ENCODE measurements around the gene EXOC6B. TPM values are rescaled to one million over a fixed set of nuclear protein-coding genes. Genes with fewer than 3 reads are reported as not detected.

Gene EXOC6B
- total RNA-seq, 4 donors from 2014 or later, result 14.6 to 49.6 (median 19.3) TPM

DNA sequence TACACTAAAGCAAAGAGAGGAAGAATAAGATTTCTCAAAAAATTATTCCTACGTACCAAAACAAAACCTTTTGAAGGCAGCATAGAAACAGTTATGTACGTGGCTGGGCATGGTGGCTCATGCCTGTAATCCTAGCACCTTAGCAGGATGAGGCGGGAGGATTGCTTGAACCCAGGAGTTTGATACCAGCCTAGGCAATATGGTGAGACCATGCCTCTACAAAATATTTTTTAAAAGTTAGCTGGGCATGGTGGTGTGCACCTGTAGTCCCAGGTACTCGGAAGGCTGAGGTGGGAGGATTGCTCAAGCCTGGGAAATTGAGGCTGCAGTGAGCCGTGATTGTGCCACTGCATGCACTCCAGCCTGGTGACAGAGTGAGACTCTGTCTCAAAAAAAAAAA, 663.3 kb downstream of the EXOC6B start:
- in situ Hi-C loops (cut with MboI; ENCODE audit: low sequenced_read_pairs in 4 of 4), result loop anchor here (25.0 kb wide), 3 partner anchors 350 to 575 kb away; no protein-coding TSS in a partner anchor

DNA sequence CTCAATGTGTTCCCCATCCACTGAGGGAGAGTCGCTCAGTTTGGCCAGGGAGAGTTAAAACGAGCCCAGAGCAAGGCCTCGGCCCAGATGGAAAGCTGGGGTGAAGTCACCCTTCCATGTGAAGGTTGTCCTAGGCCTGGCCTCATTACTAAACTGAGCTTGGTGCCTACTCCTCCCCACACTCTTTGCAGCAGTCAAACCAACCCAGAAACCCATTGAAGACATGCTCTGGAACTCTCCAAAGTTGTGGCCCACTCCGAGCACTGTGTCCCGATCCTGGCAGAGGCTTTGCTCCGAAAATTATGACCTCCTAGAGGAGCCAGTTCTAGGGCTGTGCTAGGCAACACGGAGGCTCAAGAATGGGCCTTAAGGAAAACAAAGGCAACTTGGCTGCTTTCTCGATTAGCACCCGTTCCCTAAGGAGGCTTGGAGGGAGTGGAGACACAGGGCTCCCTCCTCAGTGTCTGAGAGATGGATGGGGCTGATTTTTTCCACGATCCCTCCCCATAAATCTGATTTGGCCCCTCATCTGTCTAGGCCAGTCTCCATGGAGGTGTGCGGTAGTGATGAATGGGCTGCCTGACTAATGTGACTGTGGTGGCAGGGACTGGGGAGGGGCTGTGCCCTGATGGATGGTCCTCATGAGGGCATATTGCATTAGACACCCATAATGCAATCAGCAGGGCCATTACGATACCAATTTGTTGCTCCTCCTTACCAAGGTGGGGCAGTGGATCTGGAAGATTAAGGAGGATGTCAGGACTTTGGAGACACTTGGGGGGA, 666.4 kb downstream of the EXOC6B start:
- no peak overlapping the region for H3K27ac ChIP-seq
- in situ Hi-C loops (cut with MboI; ENCODE audit: low sequenced_read_pairs in 4 of 4) (loop anchor here (10.0 to 25.0 kb wide), 7 partner anchors 235 to 625 kb away; no protein-coding TSS in a partner anchor), intact Hi-C loops (cut with DNase I; ENCODE audit: low total_unique reads) (loop anchor here (10.0 kb wide), 1 partner anchor 415 kb away; no protein-coding TSS in a partner anchor)
- no peaks in the 10 kb centered on the region for H3K36me3 ChIP-seq
- TF ChIP-seq POLR2A (IDR thresholded peaks at IDR 0.05), result no peak
- TF ChIP-seq, protein P1, sequence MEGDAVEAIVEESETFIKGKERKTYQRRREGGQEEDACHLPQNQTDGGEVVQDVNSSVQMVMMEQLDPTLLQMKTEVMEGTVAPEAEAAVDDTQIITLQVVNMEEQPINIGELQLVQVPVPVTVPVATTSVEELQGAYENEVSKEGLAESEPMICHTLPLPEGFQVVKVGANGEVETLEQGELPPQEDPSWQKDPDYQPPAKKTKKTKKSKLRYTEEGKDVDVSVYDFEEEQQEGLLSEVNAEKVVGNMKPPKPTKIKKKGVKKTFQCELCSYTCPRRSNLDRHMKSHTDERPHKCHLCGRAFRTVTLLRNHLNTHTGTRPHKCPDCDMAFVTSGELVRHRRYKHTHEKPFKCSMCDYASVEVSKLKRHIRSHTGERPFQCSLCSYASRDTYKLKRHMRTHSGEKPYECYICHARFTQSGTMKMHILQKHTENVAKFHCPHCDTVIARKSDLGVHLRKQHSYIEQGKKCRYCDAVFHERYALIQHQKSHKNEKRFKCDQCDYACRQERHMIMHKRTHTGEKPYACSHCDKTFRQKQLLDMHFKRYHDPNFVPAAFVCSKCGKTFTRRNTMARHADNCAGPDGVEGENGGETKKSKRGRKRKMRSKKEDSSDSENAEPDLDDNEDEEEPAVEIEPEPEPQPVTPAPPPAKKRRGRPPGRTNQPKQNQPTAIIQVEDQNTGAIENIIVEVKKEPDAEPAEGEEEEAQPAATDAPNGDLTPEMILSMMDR (IDR thresholded peaks at IDR 0.05 in 4 of 5, conservative IDR thresholded peaks at IDR 0.05 in 1 of 5), result no peak
- ATAC-seq (no peak), DNase-seq (no peak)
- H3K4me1 ChIP-seq, result peaks cover 0 to 2% of the 10 kb centered on the region in 2 donors
- H3K9me3 ChIP-seq, result no peaks in the 10 kb centered on the region
- H3K4me3 ChIP-seq, result no peak overlapping the region
- peaks cover 0 to 12% (median 0%) of the 10 kb centered on the region in 3 donors for H3K27me3 ChIP-seq

More for the DNA sequence above, 663.3 kb downstream of the EXOC6B start:
- DNase-seq (no peak), ATAC-seq (no peak)
- H3K9me3 ChIP-seq, result no peaks in the 10 kb centered on the region
- TF ChIP-seq, protein P1 (IDR thresholded peaks at IDR 0.05 in 4 of 5, conservative IDR thresholded peaks at IDR 0.05 in 1 of 5), result no peak
- no peak for TF ChIP-seq POLR2A (IDR thresholded peaks at IDR 0.05)
- no peak overlapping the region for H3K4me3 ChIP-seq
- intact Hi-C loops (cut with DNase I; ENCODE audit: low total_unique reads), result no loop called here
- H3K4me1 ChIP-seq, result no peaks in the 10 kb centered on the region
- H3K27ac ChIP-seq, result no peak overlapping the region
- H3K27me3 ChIP-seq, result peaks cover 0 to 12% (median 0%) of the 10 kb centered on the region in 3 donors
- H3K36me3 ChIP-seq, result no peaks in the 10 kb centered on the region

DNA sequence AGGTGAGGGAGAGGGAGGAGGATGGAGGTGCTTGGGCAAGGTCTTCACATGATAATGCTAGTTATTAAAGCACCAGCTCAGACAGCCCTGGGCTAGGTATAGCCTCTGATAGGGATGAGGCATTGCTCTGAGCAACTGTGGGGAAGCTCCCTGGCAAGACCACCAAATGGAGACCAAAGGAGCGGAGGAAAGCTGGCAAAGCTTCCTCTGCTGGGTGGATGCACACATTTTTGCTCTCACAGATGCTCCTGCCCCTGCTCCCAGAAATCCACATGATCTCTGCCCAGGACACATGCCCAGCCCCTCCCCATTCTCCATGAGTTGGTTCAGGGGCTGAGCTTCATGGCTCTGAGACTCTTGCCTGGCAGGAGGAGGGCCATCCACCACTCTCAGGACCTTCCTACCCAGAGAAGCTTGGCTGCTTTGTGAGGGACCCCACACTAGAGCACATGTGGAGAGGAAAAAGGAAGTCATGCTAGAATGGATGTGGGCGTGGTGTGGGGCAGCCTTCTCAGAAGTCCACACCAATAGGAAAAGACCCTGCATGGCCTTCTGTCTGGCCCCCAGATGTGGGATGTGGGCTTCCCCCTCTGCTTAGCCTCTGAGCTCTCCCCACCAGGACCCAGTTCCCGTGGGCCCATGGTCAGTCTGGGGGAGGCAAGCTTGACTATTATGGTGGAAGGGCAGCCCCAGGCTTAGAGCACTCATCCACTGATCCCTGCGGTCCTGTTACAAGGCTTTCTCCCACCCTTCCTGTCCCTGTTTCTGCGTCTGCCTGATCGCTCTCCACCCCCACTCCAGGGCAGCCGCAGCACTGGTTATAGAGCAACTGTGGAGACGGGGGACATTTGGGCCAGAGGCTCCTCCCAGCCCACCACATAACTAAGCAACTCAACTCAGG, 667.7 kb downstream of the EXOC6B start:
- DNase-seq, result no peak
- H3K4me1 ChIP-seq, result peaks cover 0 to 7% of the 10 kb centered on the region in 2 donors
- intact Hi-C loops (cut with DNase I; ENCODE audit: low total_unique reads), result loop anchor here (10.0 kb wide), 1 partner anchor 417 kb away; no protein-coding TSS in a partner anchor

DNA sequence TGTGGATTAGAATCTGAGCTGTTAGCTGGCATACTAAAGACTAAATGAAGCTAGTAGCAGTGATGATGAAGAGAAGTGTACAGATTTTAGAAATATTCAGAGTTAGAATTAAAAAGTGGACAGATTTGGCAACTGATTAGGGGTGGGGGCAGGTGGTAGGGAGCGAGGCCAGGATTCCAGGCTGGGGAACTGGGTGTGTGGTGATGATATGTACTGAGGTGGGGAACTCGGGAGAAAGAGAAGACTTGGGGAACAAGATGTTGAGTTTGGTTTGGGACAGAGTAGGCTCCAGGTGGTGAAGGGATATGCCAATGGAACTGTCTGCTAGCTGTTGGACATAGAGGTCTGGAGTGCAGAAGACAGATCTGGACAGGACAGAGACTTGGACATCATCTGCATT, 669.0 kb downstream of the EXOC6B start:
- no peaks in the 10 kb centered on the region for H3K9me3 ChIP-seq
- TF ChIP-seq, protein P1 (IDR thresholded peaks at IDR 0.05 in 4 of 5, conservative IDR thresholded peaks at IDR 0.05 in 1 of 5), result no peak
- no peak for TF ChIP-seq POLR2A (IDR thresholded peaks at IDR 0.05)
- peaks cover 0 to 4% (median 0%) of the 10 kb centered on the region in 3 donors for H3K27me3 ChIP-seq
- intact Hi-C loops (cut with DNase I; ENCODE audit: low total_unique reads) (loop anchor here (10.0 kb wide), 1 partner anchor 418 kb away; no protein-coding TSS in a partner anchor), in situ Hi-C loops (cut with MboI; ENCODE audit: low sequenced_read_pairs in 4 of 4) (loop anchor here (10.0 to 25.0 kb wide), 7 partner anchors 232 to 622 kb away; no protein-coding TSS in a partner anchor)
- no peak overlapping the region for H3K27ac ChIP-seq
- H3K36me3 ChIP-seq, result no peaks in the 10 kb centered on the region
- DNase-seq, result no peak
- H3K4me3 ChIP-seq, result no peak overlapping the region
- no peak for ATAC-seq
- peaks cover 0 to 7% of the 10 kb centered on the region in 2 donors for H3K4me1 ChIP-seq

More for the DNA sequence above, 667.7 kb downstream of the EXOC6B start:
- Histone ChIP-seq H3K27ac (no peak overlapping the region), H3K4me3 (no peak overlapping the region), H3K27me3 (peaks cover 0 to 11% (median 0%) of the 10 kb centered on the region in 3 donors), H3K36me3 (no peaks in the 10 kb centered on the region), H3K9me3 (no peaks in the 10 kb centered on the region)
- in situ Hi-C loops (cut with MboI; ENCODE audit: low sequenced_read_pairs in 4 of 4), result loop anchor here (10.0 to 25.0 kb wide), 7 partner anchors 233 to 623 kb away; no protein-coding TSS in a partner anchor
- no peak for ATAC-seq
- TF ChIP-seq POLR2A (IDR thresholded peaks at IDR 0.05), result no peak
- TF ChIP-seq, protein P1 (IDR thresholded peaks at IDR 0.05 in 4 of 5, conservative IDR thresholded peaks at IDR 0.05 in 1 of 5), result no peak

Measured in gastrocnemius medialis (tissue), 4 donors.